Hematopoietic multipotent progenitor cell treated with erythropoietin and hydrocortisone succinate and interleukin-3 and kit ligand, for 6 days (in vitro differentiated cells): ENCODE results near the gene FBLN2.
"Not testable (repeated sequence)": the region's sequence is repeated elsewhere in the genome, so short reads cannot be mapped to it uniquely, and the experiment has no call there.

ENCODE experiments used
- DNase-seq: peaks from one replicate; pipeline ENCODE4 v3.0.0-alpha.2; 2015

Gene FBLN2

GRCh38 chr3:13514639-13515435 lies 34.1 kb upstream of the FBLN2 start:
- peak; percentile 48 for DNase-seq

- DNase-seq: no peak
These were observed 32.9 kb upstream of the FBLN2 start for GRCh38 chr3:13515786-13516759.

GRCh38 chr3:13516760-13517135 lies 32.2 kb upstream of the FBLN2 start:
- no peak for DNase-seq

- DNase-seq: no peak
These were observed 31.5 kb upstream of the FBLN2 start for GRCh38 chr3:13517253-13517977.

DNA sequence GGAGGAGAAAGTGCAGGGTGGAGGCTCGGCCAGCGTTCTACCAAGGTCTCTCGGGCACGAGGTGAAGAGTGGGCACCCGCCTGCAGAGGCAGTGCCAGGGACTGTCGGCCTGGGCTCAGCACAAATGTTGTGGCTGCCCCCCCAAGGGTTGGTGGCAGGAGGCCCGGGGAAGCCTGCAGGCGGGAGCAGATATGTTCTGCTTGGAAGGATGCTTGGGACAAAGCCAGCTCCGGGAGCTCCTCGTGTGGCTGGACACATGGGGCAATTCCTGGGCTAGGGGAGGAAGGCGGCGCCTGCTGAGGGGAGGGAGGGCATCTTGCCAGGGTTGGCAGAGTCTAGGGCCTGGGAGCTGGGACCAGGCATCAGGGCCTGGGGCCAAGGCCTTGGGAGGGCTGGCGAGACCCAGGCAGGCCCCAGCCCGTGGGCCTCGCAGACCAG lies 30.4 kb upstream of the FBLN2 start:
- no peak for DNase-seq

GRCh38 chr3:13519006-13519791 lies 29.7 kb upstream of the FBLN2 start:
- DNase-seq: no peak

- DNase-seq: no peak
These were observed 28.5 kb upstream of the FBLN2 start for GRCh38 chr3:13520326-13520880.

DNA sequence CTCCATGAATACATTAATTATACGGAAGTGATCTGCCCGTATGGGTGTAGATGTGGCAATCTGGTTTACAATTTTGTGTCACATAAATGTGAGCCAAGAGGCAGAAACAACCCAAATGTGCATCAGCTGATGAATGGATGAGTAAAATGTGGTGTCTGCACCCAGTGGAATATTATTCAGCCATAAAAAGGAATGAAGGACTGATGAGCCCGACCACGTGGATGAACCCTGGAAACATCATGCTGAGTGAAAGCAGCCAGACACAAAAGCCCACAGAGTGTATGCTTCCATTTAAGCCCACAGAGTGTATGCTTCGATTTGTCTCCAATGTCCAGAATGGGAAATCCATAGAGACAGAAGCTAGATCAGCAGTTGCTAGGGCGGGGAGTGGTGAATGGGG lies 27.6 kb upstream of the FBLN2 start:
- no peak for DNase-seq

DNA sequence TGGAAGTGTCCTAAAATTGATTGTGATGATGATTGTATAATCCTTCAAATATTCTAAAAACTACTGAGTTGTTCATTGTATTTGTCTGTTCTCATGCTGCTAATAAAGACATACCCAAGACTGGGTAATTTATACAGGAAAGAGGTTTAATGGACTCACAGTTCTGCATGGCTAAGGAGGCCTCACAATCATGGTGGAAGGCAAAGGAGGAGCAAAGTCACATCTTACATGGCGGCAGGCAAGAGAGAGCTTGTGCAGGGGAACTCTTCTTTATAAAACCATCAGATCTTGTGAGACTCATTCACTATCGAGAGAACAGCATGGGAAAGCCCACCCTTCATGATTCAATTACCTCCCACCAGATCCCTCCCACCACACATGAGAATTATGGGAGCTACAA lies 27.2 kb upstream of the FBLN2 start:
- not testable (repeated sequence) for DNase-seq

GRCh38 chr3:13522236-13522635 lies 26.7 kb upstream of the FBLN2 start:
- DNase-seq: no peak

GRCh38 chr3:13524979-13525669 lies 23.8 kb upstream of the FBLN2 start:
- no peak for DNase-seq

DNA sequence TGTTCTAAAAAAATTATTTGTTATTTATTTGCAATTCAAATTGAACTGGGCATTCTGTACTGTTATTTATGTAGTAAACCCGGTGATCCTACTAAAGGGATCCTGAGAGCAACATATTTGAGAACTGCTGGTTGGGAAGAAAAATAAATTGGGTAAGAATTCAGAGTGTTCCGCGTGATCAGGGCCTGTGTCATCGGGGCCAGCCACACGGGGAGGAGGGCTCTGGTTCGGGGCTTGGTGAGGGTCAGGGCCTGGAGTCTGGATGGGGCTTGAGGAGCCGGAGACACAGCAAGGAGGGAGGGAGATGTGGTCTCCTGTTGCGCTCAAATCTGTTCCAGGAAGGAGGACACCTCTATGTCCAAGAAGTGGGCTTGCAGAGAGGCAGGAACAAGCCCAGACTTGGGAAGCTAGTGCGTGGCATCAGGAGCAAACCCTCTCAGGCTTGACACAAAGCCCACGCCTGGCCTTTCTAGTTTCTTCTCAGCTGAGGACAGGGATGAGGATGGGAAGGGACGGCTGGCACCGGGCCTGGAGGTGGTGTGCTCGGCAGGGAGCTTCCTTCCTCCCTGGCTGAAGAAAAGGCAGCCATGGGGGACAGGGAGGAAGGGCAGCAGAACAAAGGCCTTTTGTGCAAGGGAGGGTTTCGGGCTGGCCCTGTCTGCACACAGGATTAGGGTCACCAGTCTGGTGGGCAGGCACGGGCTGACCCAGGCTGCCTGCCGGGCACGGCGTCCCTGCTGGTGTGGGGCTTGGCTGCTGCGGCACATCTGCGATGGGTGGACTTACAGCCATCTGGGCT lies 22.9 kb upstream of the FBLN2 start:
- no peak for DNase-seq

- DNase-seq: no peak
These were observed 22.3 kb upstream of the FBLN2 start for GRCh38 chr3:13526626-13526949.

DNA sequence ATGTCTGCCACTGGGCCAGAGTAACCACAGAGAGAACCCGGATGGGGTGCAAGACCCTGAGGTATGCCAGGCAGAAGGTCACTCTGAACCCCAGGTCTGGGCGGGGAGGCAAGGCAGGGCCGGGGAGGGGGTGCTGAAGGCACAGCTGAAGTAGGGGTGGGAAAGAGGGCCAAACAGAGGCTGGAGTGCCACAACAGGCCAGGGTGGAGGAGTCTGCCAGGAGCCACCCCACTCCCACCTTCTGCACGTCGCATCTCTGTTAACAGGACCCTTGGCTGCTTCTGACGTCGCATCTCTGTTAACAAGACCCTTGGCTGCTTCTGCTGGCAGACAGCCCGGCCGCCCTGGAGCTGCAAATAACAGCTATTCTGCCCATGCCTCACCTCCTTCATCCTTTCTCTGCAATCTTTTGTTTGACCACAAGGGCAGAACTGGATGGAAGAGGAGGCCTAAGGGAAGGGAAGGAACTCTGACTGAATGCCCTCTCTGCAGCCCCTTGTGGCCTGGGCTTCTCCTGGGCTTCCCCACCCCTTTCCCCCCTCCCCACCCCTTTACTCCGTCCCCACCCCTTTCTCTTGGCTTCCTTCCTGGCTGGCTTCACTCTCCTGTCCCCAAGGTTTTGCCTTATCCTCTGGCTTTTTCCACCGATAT lies 20.6 kb upstream of the FBLN2 start:
- DNase-seq: peak; percentile 56

DNA sequence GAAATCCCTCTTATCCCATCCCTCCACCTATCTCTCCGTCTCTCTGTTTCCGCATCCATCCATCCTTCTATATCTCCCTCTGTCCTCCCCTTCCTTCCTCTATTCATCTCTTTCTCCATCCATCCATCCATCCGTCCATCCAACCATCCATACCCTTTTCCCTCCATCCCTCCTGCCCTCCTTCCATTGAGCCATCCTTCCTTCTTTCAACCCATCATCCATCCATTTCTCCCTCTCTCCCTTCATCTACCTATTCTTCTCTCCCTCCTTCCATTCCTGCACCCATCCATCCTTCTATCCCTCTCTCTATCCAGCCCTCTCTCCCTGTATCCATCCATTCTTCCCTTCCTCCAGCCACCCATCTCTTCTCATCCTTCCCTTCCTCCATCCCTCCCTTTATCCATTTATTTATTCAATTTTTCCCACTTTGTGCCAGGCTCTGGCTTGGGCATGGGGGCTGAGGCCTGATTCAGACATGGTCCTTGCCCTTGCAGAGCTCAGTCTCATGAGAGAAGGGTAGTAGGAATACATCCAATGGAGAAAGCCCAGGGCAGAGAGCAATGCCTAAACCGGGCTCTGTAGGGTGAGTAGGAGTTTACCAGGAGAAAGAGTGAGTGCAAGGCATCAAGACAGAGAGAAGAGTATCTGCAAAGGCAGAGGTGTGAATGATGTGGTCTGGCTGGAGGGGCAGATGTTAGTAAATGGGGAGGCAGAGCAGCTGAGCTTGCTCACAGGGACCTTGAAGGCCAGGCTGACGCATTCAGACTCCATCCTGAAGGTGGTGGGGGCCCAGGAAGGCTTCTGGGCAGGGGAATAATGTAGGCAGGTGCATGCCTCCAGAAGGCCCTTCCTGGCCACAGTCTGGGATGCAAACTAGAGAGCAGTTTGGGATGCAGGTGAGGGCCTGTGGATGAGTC lies 19.5 kb upstream of the FBLN2 start:
- DNase-seq: no peak

DNA sequence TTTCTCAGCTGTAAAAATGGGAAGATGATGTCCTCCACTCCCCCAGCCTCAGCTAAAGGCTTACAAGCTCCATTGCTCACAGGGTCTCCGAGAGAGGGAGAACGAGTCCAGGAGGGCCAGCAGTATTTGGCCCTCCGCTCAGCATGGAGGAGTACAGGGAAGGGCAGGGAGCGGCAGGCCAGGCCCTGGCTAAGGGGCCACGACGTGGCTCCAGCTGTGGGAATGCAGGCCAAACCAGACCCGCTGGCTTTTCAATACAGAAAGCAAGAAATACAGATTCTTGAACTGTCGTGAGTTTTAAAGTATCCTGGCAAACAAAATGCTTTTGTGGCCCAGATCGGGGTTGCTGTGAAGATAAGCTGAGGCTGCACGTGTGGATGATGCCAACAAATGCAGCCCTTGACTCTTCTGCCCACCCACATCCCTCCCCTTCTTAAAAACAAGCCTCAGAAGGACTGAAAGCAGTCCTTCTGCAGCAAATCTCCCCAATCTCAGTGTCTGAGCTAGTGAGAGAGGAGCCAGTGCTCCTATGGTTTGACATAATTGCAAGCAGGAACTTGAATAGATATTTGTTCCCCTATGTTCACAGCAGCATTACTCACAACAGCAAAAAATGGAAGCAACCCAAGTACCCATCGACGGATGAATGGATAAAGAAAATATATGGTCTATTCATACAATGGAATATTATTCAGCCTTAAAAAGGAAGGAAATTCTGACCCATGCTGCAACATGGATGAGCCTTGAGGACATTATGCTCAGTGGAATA lies 18.5 kb upstream of the FBLN2 start:
- DNase-seq: no peak

- no peak for DNase-seq
These were observed 16.8 kb upstream of the FBLN2 start for GRCh38 chr3:13532085-13532484.

GRCh38 chr3:13532631-13533030 lies 16.3 kb upstream of the FBLN2 start:
- no peak for DNase-seq
